ENCODE measurements around the gene RPS23.
"Not testable (repeated sequence)": the region's sequence is repeated elsewhere in the genome, so short reads cannot be mapped to it uniquely, and the experiment has no call there.

RPS23 gene

GRCh38 chr5:82287625-82288024 is 9.5 kb upstream of the RPS23 start:
- DNase-seq, result no peak

- no peak for DNase-seq
Observed at GRCh38 chr5:82285206-82285605, 7.1 kb upstream of the RPS23 start.

- DNase-seq, result no peak
Observed at GRCh38 chr5:82283893-82284292, 5.7 kb upstream of the RPS23 start.

GRCh38 chr5:82278711-82279370 is 687 bp upstream of the RPS23 start:
- DNase-seq, result no peak

GRCh38 chr5:82277613-82277986 is 554 bp downstream of the RPS23 start:
- DNase-seq, result no peak

GRCh38 chr5:82276800-82277612 is 1.1 kb downstream of the RPS23 start:
- no peak for DNase-seq

GRCh38 chr5:82275216-82275664 is 2.9 kb downstream of the RPS23 start:
- no peak for DNase-seq

- DNase-seq, result no peak
Observed at GRCh38 chr5:82274343-82275211, 3.6 kb downstream of the RPS23 start.

- DNase-seq, result not testable (repeated sequence)
Observed at GRCh38 chr5:82273426-82273825, 4.7 kb downstream of the RPS23 start.

- not testable (repeated sequence) for DNase-seq
Observed at GRCh38 chr5:82272571-82273356, 5.4 kb downstream of the RPS23 start.

- not testable (repeated sequence) for DNase-seq
Observed at GRCh38 chr5:82269363-82269762, 8.8 kb downstream of the RPS23 start.

GRCh38 chr5:82267297-82267933 is 10.7 kb downstream of the RPS23 start:
- not testable (repeated sequence) for DNase-seq

- DNase-seq, result no peak
Observed at GRCh38 chr5:82265047-82265446, 13.1 kb downstream of the RPS23 start.

GRCh38 chr5:82259172-82259800 is 18.9 kb downstream of the RPS23 start:
- no peak for DNase-seq

- no peak for DNase-seq
Observed at GRCh38 chr5:82257729-82258128, 20.4 kb downstream of the RPS23 start.

GRCh38 chr5:82257247-82257646 is 20.9 kb downstream of the RPS23 start:
- DNase-seq, result no peak

- DNase-seq, result no peak
Observed at GRCh38 chr5:82255844-82256243, 22.3 kb downstream of the RPS23 start.

GRCh38 chr5:82252744-82253143 is 25.4 kb downstream of the RPS23 start:
- no peak for DNase-seq

- DNase-seq, result no peak
Observed at GRCh38 chr5:82246960-82247574, 31.1 kb downstream of the RPS23 start.

GRCh38 chr5:82244854-82245635 is 33.1 kb downstream of the RPS23 start:
- DNase-seq, result no peak

Data from KG1 (cell line).